Astrocyte (in vitro differentiated cells and primary cell): ENCODE data around the gene CD247.

Experiments
- CTCF ChIP-seq: IDR thresholded peaks from 2 replicates; pipeline ENCODE4 v1.5.1; 2011; ENCODE audit warnings: low read depth, mild to moderate bottlenecking, inconsistent platforms, low read length, moderate library complexity; ENCODE audit not compliant: insufficient read depth
- EZH2 ChIP-seq: IDR thresholded peaks from 2 replicates; pipeline ENCODE4 v1.6.1; 2012; ENCODE audit warnings: mild to moderate bottlenecking, low read length, inconsistent platforms; ENCODE audit not compliant: insufficient read depth

- TF ChIP-seq CTCF: no peak
- no peak for TF ChIP-seq EZH2
These were observed 24.0 kb upstream of the CD247 start for GRCh38 chr1:167542109-167543032.
